K562 (cell line): ENCODE measurements around the gene LDAF1. TPM values are rescaled to one million over a fixed set of nuclear protein-coding genes. Genes with fewer than 3 reads are reported as not detected.

ENCODE experiments used
- ATAC-seq: fragments of 200-7000 bp; cut with Tn5 transposase; 3 replicates; pipeline ENCODE4 v1.9.1; 2020; ENCODE audit warnings: moderate library complexity
- BruUV-seq: library from RNA; stranded (reverse); fragments of 400-500 nt; replicated peaks from 2 replicates; lab custom pipeline; 2021; lab: Mats Ljungman, UMichigan
- CTCF ChIA-PET: fragments of 300-600 bp; formaldehyde crosslinking; extraction: SDS; loops from one replicate; lab custom pipeline; 2021; ENCODE audit warnings: low intra/inter-chr PET ratio; lab: Yijun Ruan, JAX
- POLR2A ChIA-PET: fragments of 300-600, 350-650 bp; sonication (Branson Sonifier 250); formaldehyde crosslinking; extraction: SDS; loops from one replicate; lab custom pipeline; 2021; ENCODE audit warnings: antibody characterized with exemption, inconsistent platforms; lab: Yijun Ruan, JAX
- DNase-seq, 4 experiments: peaks; one replicate each; pipeline versions ENCODE4 v3.0.0 to v3.0.0-alpha.2; 2011 to 2018; ENCODE audit warnings: low spot score in 3 of 4, mixed read lengths in 3 of 4; ENCODE audit errors: extremely low read depth in 1 of 4
- FAIRE-seq: peaks from 2 replicates; lab custom pipeline; 2011; peaks lifted over from hg19 to GRCh38; lab: Jason Lieb, UNC
- H2AFZ ChIP-seq: 2 replicates; pipeline ENCODE4 v1.6.0; 2011; ENCODE audit warnings: low read depth, low read length, control low read depth, inconsistent platforms
- H3K27ac ChIP-seq: fragments of 200-600 bp; 3 replicates; pipeline ENCODE4 v1.8.0; 2011; ENCODE audit warnings: low read depth, mild to moderate bottlenecking, control low read depth, inconsistent platforms, low read length, moderate library complexity, mixed read lengths; ENCODE audit errors: extremely low read depth
- H3K27me3 ChIP-seq, 2 experiments: fragments of 300-600 bp in 1 of 2; 2 replicates in 1 of 2; 3 replicates in 1 of 2; pipeline versions ENCODE4 v1.6.0 to v1.8.0; 2011; ENCODE audit warnings: inconsistent platforms in 2 of 2, low read length in 2 of 2, mild to moderate bottlenecking in 1 of 2, mixed read lengths in 1 of 2, moderate library complexity in 1 of 2; ENCODE audit not compliant: control insufficient read depth in 2 of 2, insufficient read depth in 2 of 2
- H3K36me3 ChIP-seq: fragments of 300-600 bp; 3 replicates; pipeline ENCODE4 v1.8.0; 2011; ENCODE audit warnings: mild to moderate bottlenecking, low read length, inconsistent platforms; ENCODE audit not compliant: control insufficient read depth, insufficient read depth
- H3K4me1 ChIP-seq, 2 experiments: fragments of 200-600 bp in 1 of 2; replicated peaks in 1 of 2; 2 replicates in 1 of 2; 3 replicates in 1 of 2; pipeline versions ENCODE4 v1.5.1 to v1.8.0; 2011; ENCODE audit warnings: inconsistent platforms in 2 of 2, low read length in 2 of 2, mild to moderate bottlenecking in 1 of 2, mixed read lengths in 1 of 2, moderate library complexity in 1 of 2; ENCODE audit not compliant: control insufficient read depth in 2 of 2, insufficient read depth in 2 of 2
- H3K4me2 ChIP-seq: 2 replicates; pipeline ENCODE4 v1.6.1; 2011; ENCODE audit warnings: low read length, control low read depth, inconsistent platforms, mixed read lengths; ENCODE audit not compliant: insufficient read depth
- H3K4me3 ChIP-seq: fragments of 200-600 bp; sonication (generic), shearing (Covaris generic); 2 replicates; pipeline ENCODE4 v1.5.1; 2016; ENCODE audit warnings: control low read depth, inconsistent platforms
- H3K79me2 ChIP-seq: fragments of 200-600 bp; 3 replicates; pipeline ENCODE4 v1.8.0; 2011; ENCODE audit warnings: low read length, inconsistent platforms; ENCODE audit not compliant: control insufficient read depth, insufficient read depth
- H3K9ac ChIP-seq, 2 experiments: 2 replicates each; pipeline versions ENCODE4 v1.6.0 to v1.6.1; 2011; ENCODE audit warnings: low read depth in 2 of 2, low read length in 2 of 2, control low read depth in 1 of 2, inconsistent platforms in 1 of 2, mild to moderate bottlenecking in 1 of 2, mixed read lengths in 1 of 2; ENCODE audit not compliant: insufficient read depth in 1 of 2
- H3K9me1 ChIP-seq: one replicate; pipeline ENCODE4 v1.6.0; 2011; ENCODE audit warnings: inconsistent platforms, mild to moderate bottlenecking, low read length, moderate library complexity; ENCODE audit not compliant: control insufficient read depth, insufficient read depth
- H3K9me3 ChIP-seq: replicated peaks from 2 replicates; pipeline ENCODE4 v1.5.1; 2011; ENCODE audit warnings: low read depth, low read length, inconsistent platforms; ENCODE audit not compliant: control insufficient read depth, insufficient read depth
- H4K20me1 ChIP-seq: replicated peaks from 2 replicates; pipeline ENCODE4 v1.6.1; 2011; ENCODE audit warnings: low read length, inconsistent platforms, mixed read lengths; ENCODE audit not compliant: control insufficient read depth, insufficient read depth
- CBFA2T3 ChIP-seq: fragments of 450-650 bp; IDR thresholded peaks from 2 replicates; pipeline ENCODE4 v1.6.1; 2017
- CEBPG ChIP-seq, 3 experiments: fragments of 200-800 bp in 1 of 3; sonication (Bioruptor generic) in 1 of 3; sonication (generic) in 1 of 3; formaldehyde crosslinking in 1 of 3; IDR thresholded peaks in 2 of 3; conservative IDR thresholded peaks in 1 of 3; 2 replicates each; pipeline versions ENCODE4 v1.6.1 to v1.8.0; 2016 to 2022; ENCODE audit warnings: missing compliant biosample characterization in 2 of 3, missing genetic modification characterization in 2 of 3, mild to moderate bottlenecking in 1 of 3, missing genetic modification reagents in 1 of 3
- DACH1 ChIP-seq: fragments of 450-650 bp; IDR thresholded peaks from 2 replicates; pipeline ENCODE4 v1.6.1; 2018; ENCODE audit not compliant: partially characterized antibody
- EGR1 ChIP-seq: fragments of 450-650 bp; conservative IDR thresholded peaks from 2 replicates; pipeline ENCODE4 v1.6.1; 2017; ENCODE audit warnings: mild to moderate bottlenecking
- FOXA3 ChIP-seq, 2 experiments: fragments of 450-650 bp in 1 of 2; sonication (generic) in 1 of 2; formaldehyde crosslinking; IDR thresholded peaks in 1 of 2; conservative IDR thresholded peaks in 1 of 2; 2 replicates each; pipeline versions ENCODE4 v1.4.0 to v1.8.0; 2020 to 2022; ENCODE audit warnings: mild to moderate bottlenecking in 2 of 2, missing genetic modification reagents in 1 of 2
- HINFP ChIP-seq: fragments of 450-650 bp; conservative IDR thresholded peaks from 2 replicates; pipeline ENCODE4 v1.6.1; 2016; ENCODE audit warnings: missing genetic modification characterization, low read depth, mild to moderate bottlenecking, control low read depth, missing compliant biosample characterization
- NR4A1 ChIP-seq, 2 experiments: fragments of 250-450 bp in 1 of 2; fragments of 450-650 bp in 1 of 2; sonication (Bioruptor Pico) in 1 of 2; IDR thresholded peaks; 2 replicates each; pipeline versions ENCODE4 v1.4.0 to v1.6.1; 2016 to 2020; ENCODE audit warnings: mild to moderate bottlenecking in 2 of 2, missing compliant biosample characterization in 1 of 2, missing genetic modification characterization in 1 of 2, moderate library complexity in 1 of 2
- PTRF ChIP-seq: fragments of 450-650 bp; IDR thresholded peaks from 2 replicates; pipeline ENCODE4 v1.6.1; 2016; ENCODE audit warnings: mild to moderate bottlenecking, missing genetic modification characterization, missing compliant biosample characterization
- PTTG1 ChIP-seq: fragments of 450-650 bp; IDR thresholded peaks from 2 replicates; pipeline ENCODE4 v1.6.1; 2016; ENCODE audit warnings: low read depth, mild to moderate bottlenecking, missing genetic modification characterization, missing compliant biosample characterization
- TAL1 ChIP-seq: fragments of 450-650 bp; IDR thresholded peaks from 2 replicates; pipeline ENCODE4 v1.6.1; 2016; ENCODE audit warnings: mild to moderate bottlenecking
- TCF3 ChIP-seq: sonication (generic); formaldehyde crosslinking; IDR thresholded peaks from 2 replicates; pipeline ENCODE4 v1.4.0; 2020; ENCODE audit warnings: mild to moderate bottlenecking, missing genetic modification reagents
- USF1 ChIP-seq: sonication (generic); formaldehyde crosslinking; IDR thresholded peaks from 2 replicates; pipeline ENCODE4 v1.9.0; 2022; ENCODE audit warnings: mild to moderate bottlenecking, missing genetic modification reagents
- WGBS: fragments of 100-300 bp; shearing (Covaris generic); methylation state at CpG from one replicate; pipeline ENCODE4 v1.1.6; 2016; ENCODE audit warnings: low coverage, mixed read lengths; ENCODE audit not compliant: insufficient coverage; ENCODE audit errors: missing lambda C conversion rate; 5-methylcytosine and 5-hydroxymethylcytosine counted together
- in situ Hi-C: fragments of 300-500 bp; cut with MboI; formaldehyde crosslinking; loops from 4 replicates; pipeline ENCODE4 v1.15.0; 2018; ENCODE audit warnings: inconsistent platforms, mixed read lengths
- intact Hi-C: fragments of 100-400 bp; cut with micrococcal nuclease; formaldehyde crosslinking; loops from 2 replicates; pipeline ENCODE4 v1.14.2; 2022
- polyA plus RNA-seq, 8 experiments: library from polyadenylated mRNA; depleted of rRNA in 4 of 8; stranded (reverse) in 5 of 8; unstranded in 3 of 8; fragments of >200 nt; fragmentation: Nextera tagmentation in 2 of 8; fragmentation: Illumina TruSeq in 1 of 8; extraction: Ambion mirVana in 2 of 8; extraction: Trizol in 1 of 8; gene quantifications; 2 replicates each; pipeline versions ENCODE4 v1.2.1 to v1.2.3, GENCODE V29; 2011 to 2014; ENCODE audit warnings: inconsistent platforms in 1 of 8, missing spikeins in 1 of 8
- total RNA-seq, 7 experiments: library from RNA; depleted of rRNA in 6 of 7; stranded (reverse); fragments of >200 nt in 6 of 7; fragmentation: Illumina TruSeq in 2 of 7; extraction: Trizol in 2 of 7; gene quantifications; 2 replicates each; pipeline versions ENCODE4 v1.2.1 to v1.2.3, GENCODE V29; 2011 to 2021; ENCODE audit warnings: low replicate concordance in 1 of 7

Gene LDAF1
- total and polyA plus RNA-seq, 9 of the 15 experiments (the other 6 are each of a cell fraction or from before 2014, with no cell fraction given): 7.0 to 20.1 (median 12.5) TPM

GRCh38 chr16:21222495-21223337 is 64.2 kb downstream of the LDAF1 start:
- 0 out of 5 replicates have a peak, but pooled peaks cover 0 to 3% of the 10 kb centered on the region in 2 experiments for H3K4me1 ChIP-seq
- POLR2A ChIA-PET: no interaction called here
- no peak for TF ChIP-seq CEBPG (CRISPR knock-in tag; IDR thresholded peaks at IDR 0.05)
- 0 out of 4 replicates have a peak, but pooled peaks of 1 of the 2 experiments have one; percentile 10 for TF ChIP-seq CEBPG (tag; conservative IDR thresholded peaks at IDR 0.05 in 1 of 2, IDR thresholded peaks at IDR 0.05 in 1 of 2)
- peak; percentile 60; the same call in 1 of the 2 replicates for TF ChIP-seq PTRF
- 0 out of 2 replicates have a peak, but pooled peaks have one; percentile 10 for TF ChIP-seq TCF3 (CRISPR knock-in tag)
- peak; percentile 20; the same call in 1 of the 2 replicates for TF ChIP-seq TAL1
- 0 out of 2 replicates have a peak, but pooled peaks have one; percentile 55 for TF ChIP-seq HINFP
- peak; percentile 34; the same call in 1 of the 2 replicates for TF ChIP-seq CBFA2T3
- TF ChIP-seq NR4A1 (CRISPR knock-in tag; IDR thresholded peaks at IDR 0.05): no peak
- peak; percentile 71 for TF ChIP-seq NR4A1 (tag; IDR thresholded peaks at IDR 0.05)
- no peak for TF ChIP-seq DACH1
- no peak for TF ChIP-seq EGR1
- TF ChIP-seq PTTG1 (tag): 0 out of 2 replicates have a peak, but pooled peaks have one; percentile 47
- no peak for TF ChIP-seq USF1
- peak; percentile 65 to 94; a peak in 3 of 4 replicates for TF ChIP-seq FOXA3 (CRISPR knock-in tag; conservative IDR thresholded peaks at IDR 0.05 in 1 of 2, IDR thresholded peaks at IDR 0.05 in 1 of 2)
- no peaks in the 10 kb centered on the region for H3K36me3 ChIP-seq
- no peak overlapping the region for H3K9ac ChIP-seq
- WGBS: 11% methylated on average over 4 of the region's 4 CpGs
- peaks cover 8 to 11% of the 10 kb centered on the region in 2 experiments for H3K27me3 ChIP-seq
- intact Hi-C loops (no loop called here), in situ Hi-C loops (no loop called here)
- BruUV-seq: no TSS peak
- H4K20me1 ChIP-seq: no peaks in the 10 kb centered on the region
- ATAC-seq (no peak), DNase-seq (no peak), FAIRE-seq (no peak)
- H2AFZ ChIP-seq: no peak overlapping the region
- no peak overlapping the region for H3K4me2 ChIP-seq
- no peaks in the 10 kb centered on the region for H3K9me1 ChIP-seq
- H3K4me3 ChIP-seq: no peak overlapping the region
- no peaks in the 10 kb centered on the region for H3K9me3 ChIP-seq
- H3K27ac ChIP-seq: no peak overlapping the region
- H3K79me2 ChIP-seq: no peaks in the 10 kb centered on the region
- CTCF ChIA-PET: no interaction called here
